GM18511 (cell line): Measurements from ENCODE around the gene SUPT4H1.

Source experiments
- ATAC-seq: cut with Tn5 transposase; IDR thresholded peaks from one replicate; pipeline ENCODE4 v1.9.1; 2021; ENCODE audit warnings: mild to moderate bottlenecking, moderate library complexity; ENCODE audit not compliant: unreplicated experiment

The SUPT4H1 gene

DNA sequence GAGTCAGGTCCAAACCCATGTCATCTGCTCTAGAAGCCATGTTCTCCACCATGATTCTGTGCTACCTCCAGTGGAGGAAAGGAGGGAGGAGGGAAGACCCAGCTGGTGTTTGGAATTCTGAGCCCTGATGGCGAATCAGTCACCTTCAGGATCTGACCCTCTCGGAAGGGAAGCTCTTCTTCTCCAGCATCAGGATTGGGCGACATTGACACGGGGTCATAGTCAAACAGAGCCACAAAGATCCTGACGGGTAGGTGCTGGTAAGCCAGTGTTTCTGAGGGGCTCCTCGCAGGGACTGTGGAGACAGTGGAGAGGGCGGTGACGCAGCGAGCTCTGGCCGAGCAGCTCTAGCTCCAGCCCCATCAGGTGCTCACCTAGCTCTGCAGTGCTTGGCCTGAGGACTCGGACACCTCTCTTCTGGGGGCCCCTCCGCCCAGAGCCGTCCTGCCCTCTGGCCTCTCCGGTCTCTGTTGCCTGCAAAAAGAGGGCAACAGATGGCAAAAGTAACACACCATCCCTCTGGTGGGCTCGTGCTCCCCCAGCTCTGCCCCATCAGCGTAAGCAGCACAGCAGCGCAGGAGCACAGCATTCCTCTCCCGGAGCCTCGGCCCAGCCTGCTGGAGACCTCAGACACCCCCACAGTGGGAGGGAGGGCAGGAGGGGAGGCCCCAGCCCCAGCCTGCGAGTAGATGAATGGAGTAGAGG lies 44.4 kb downstream of the SUPT4H1 start:
- ATAC-seq = no peak

DNA sequence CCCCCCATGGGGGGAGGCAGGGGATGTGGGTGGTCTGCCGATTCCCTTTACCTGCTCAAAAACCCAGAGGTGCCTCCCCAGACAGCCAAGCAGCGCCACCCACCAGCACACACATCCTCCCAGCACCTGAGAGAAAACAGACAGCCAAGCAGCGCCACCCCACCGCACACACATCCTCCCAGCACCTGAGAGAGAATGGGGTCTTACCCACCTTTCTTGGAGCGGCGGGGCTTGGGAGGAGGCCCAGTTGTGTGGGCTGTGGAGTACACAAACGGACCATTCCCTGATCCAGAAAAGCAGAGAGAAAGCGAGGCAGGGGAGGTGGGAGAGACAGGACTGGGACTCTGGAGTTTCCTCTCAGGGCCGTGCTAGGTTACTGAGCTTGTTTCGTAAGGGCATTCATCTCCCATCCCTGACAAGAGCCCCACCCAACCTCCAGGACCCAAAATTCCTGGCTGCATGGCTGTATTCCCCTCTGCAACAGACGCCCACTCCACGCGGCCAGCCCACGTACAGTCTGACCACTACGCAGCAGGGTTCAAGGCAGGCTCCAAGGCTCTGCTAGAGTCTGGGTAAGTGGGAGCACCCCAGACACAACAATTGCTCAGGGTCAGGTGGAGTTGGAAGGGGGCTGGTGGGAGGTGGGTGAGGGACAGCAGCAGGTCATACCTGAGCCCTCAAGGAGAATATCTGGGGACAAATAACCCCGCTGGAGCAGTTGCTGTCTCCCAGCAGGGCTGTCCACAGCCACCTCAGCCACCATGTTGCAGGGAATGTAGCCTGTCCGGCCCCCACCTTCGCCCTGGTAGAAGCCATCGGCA lies 45.7 kb downstream of the SUPT4H1 start:
- no peak for ATAC-seq

- ATAC-seq = no peak
These were observed 46.4 kb downstream of the SUPT4H1 start for GRCh38 chr17:58305626-58306025.

GRCh38 chr17:58304750-58305486 lies 47.1 kb downstream of the SUPT4H1 start:
- ATAC-seq = no peak

GRCh38 chr17:58303971-58304749 lies 47.8 kb downstream of the SUPT4H1 start:
- no peak for ATAC-seq

DNA sequence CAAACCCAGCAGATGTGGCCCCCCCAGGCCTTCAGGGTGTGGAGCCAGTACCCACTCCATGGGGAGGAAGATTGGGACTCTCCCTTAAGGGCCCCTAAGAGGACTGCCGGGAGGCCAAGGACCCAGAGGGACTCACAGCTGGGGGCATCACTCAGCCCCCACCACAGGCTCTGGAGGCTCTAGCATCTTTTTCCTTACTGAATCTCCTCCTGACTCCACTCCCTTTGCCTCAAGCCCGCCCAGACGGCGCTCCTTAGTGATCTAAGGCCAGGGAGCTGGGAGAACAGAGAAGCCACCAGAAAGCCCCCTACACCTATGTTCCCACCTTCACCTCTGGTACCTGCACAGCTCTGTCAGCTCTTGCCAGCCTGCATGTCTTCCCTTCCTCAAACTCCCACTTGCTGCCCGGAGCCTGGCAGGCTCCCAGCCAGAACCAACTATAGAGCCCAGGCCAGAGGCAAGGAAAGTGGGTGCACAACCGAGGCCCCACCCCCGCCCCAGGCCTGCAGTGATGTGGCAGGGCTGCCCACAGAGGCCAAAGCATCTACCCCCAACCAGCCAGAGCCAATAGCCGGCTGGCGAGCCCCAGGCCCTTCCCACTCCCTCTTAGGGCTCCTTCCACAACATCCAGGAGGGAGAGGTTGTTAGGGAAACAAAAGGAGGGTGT lies 48.9 kb downstream of the SUPT4H1 start:
- ATAC-seq = no peak

- no peak for ATAC-seq
These were observed 49.7 kb downstream of the SUPT4H1 start for GRCh38 chr17:58302171-58302918.

GRCh38 chr17:58301504-58302150 lies 50.4 kb downstream of the SUPT4H1 start:
- ATAC-seq = no peak

DNA sequence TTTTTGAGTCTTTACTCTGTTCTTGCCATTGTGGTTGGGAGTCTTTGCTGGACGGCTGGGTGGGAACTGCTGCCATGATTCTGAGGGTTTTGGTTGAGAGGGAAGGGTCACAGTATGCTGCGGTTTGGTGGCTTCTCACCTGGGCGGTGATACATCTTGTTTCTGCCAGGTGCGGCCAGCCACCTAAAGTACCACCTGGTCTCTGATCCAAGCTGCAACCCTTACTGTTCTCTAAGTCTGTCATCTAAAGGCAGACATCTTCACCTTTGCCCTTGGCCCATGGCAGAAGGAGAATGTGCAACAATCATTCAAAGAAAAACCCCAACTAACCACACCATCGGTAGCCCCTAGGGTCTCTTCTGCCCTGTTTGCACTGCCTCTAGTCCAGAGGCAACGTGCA lies 51.7 kb downstream of the SUPT4H1 start:
- no peak for ATAC-seq
